ENCODE results near the gene PSMG4.
"Not testable (repeated sequence)": the region's sequence is repeated elsewhere in the genome, so short reads cannot be mapped to it uniquely, and the experiment has no call there.

PSMG4 gene

GRCh38 chr6:3230256-3230882 is 28.4 kb upstream of the PSMG4 start:
- no peak for DNase-seq (ENCODE audit: low read depth in 2 of 3, low spot score in 1 of 3)

- DNase-seq (ENCODE audit: low read depth in 2 of 3, low spot score in 1 of 3), result no peak
Measured at GRCh38 chr6:3230900-3231246, 27.9 kb upstream of the PSMG4 start.

DNA sequence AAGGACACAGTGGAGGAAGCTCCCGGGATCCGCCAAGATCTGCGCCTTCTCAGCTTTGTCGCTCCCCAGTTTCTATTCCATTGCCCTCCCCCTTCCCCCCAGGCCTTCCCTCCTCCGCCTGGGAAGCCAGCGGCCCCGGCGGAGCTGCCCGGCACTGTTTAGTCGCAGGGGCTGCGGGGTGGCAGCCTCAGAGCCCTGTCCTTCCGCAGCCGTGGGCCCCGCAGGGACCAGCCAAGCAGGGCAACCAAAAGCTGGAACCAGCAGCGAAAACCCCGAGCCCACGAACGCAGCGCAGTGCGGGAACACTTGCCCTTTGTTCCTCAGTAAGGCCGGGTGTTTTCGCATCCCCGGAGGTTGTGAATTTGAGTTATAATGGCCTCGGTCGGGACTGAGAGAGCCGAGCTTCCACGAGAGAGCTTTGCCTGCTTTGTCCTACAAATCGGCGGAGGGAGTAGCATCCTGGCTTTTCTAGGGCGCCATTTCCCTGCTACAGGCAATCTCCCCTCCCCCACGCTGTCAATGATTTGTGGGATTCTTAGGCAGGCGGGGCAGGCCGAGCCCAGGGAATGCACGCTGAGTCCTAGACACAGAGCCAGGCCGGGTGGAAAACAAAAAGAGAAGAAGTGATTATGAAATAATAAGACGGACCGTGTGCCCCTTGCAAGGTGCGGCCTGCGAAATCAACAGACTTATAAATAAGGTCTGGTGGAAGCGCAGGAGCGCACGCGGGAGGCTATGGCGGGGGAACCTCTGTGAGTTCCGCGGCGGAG is 27.3 kb upstream of the PSMG4 start:
- DNase-seq (ENCODE audit: low read depth in 2 of 3, low spot score in 1 of 3), result no peak

- DNase-seq (ENCODE audit: low read depth in 2 of 3, low spot score in 1 of 3), result no peak
Measured at GRCh38 chr6:3232017-3232945, 26.5 kb upstream of the PSMG4 start.

DNA sequence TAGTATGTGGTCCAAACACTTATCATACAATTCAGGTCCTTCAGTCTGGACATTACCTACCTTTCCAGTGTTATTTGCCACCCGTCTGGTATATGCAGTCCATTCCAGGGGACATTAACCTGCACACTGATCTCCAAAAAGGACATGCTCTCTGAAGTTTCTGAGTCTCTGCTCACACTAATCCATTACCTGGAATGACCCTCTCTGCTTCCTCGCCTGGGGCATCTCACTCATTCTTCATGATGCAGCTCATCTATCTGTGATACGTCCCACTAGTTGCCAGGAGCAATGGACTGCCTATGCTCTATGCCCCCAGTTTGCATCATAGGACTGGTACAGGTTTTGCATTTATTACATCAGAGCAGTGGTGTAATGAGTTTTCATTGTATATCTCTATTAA is 25.4 kb upstream of the PSMG4 start:
- no peak for DNase-seq (ENCODE audit: low read depth in 2 of 3, low spot score in 1 of 3)

GRCh38 chr6:3233904-3234303 is 24.8 kb upstream of the PSMG4 start:
- DNase-seq (ENCODE audit: low read depth in 2 of 3, low spot score in 1 of 3), result no peak

DNA sequence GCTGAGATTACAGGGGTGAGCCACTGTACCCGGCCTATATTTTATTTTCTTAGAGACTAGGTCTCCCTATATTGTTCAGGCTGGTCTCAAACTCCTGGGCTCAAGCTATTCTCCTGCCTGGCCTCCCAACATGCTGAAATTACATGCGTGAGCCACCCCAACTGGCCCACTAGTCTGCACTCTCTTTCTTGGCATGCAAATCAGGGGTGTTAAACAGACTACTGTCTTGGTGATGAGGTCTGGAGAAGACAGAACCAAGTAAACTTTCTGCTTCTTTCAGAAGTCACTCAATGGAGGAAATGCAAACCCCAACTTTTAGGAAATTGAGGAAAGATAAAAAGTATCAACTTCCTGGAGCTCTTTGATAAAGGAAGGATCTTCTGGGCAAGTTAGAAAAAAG is 23.3 kb upstream of the PSMG4 start:
- no peak for DNase-seq (ENCODE audit: low read depth in 2 of 3, low spot score in 1 of 3)

DNA sequence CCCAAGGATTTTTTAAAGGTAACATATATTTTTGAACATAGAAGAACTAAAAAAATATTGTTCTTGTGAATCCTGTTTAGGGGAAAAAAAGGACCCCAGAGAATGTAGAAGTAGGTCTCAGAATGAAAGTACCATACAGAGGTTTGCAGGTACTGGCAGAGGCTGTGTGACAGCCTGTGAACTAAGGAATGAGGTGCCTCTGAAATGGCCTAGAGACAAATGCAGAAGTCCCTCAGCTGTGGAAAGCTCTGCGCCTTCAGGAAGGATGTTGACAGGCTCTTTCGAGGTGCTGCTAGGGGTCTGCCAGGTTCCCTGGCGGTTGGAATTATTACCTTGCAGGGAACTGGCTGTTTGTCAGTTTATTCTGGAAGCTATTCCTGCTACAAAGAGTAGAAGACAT is 22.7 kb upstream of the PSMG4 start:
- no peak for DNase-seq (ENCODE audit: low read depth in 2 of 3, low spot score in 1 of 3)

- no peak for DNase-seq (ENCODE audit: low read depth in 2 of 3, low spot score in 1 of 3)
Measured at GRCh38 chr6:3237761-3238662, 20.7 kb upstream of the PSMG4 start.

- no peak for DNase-seq (ENCODE audit: low read depth in 2 of 3, low spot score in 1 of 3)
Measured at GRCh38 chr6:3239110-3239830, 19.5 kb upstream of the PSMG4 start.

DNA sequence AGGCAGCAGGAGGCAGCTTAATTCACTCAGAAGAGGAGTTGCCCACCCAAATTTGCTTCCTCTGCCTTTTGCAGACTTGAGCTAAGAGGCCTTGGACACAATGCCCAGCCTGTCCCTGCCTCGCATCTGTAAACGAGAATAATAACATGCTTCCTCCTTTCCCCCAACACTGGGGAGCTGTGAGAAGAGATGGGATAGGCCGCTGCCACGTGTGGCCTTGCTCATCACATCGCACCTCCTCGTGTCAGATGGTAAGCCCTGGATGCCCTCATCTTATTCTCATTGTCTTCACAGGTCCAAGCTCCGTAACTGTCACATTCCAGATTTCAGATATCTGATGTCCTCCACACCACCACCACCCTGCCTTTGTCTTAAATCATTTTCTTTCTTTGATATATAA is 18.2 kb upstream of the PSMG4 start:
- DNase-seq (ENCODE audit: low read depth in 2 of 3, low spot score in 1 of 3), result no peak

DNA sequence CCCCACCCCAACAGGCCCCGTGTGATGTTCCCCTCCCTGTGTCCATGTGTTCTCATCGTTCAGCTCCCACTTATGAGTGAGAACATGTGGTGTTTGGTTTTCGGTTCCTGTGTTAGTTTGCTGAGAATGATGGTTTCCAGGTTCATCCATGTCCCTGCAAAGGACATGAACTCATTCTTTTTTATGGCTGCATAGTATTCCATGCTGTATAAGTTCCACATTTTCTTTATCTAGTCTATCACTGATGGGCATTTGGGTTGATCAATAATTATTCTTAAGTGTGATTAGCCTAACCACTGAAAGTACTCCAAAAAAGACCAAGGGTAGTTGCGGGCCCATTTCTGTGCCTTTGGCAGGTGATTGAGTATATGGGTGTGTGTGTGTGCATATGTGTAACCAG is 17.0 kb upstream of the PSMG4 start:
- not testable (repeated sequence) for DNase-seq (ENCODE audit: low read depth in 2 of 3, low spot score in 1 of 3)

GRCh38 chr6:3242768-3243167 is 16.0 kb upstream of the PSMG4 start:
- no peak for DNase-seq (ENCODE audit: low read depth in 2 of 3, low spot score in 1 of 3)

DNA sequence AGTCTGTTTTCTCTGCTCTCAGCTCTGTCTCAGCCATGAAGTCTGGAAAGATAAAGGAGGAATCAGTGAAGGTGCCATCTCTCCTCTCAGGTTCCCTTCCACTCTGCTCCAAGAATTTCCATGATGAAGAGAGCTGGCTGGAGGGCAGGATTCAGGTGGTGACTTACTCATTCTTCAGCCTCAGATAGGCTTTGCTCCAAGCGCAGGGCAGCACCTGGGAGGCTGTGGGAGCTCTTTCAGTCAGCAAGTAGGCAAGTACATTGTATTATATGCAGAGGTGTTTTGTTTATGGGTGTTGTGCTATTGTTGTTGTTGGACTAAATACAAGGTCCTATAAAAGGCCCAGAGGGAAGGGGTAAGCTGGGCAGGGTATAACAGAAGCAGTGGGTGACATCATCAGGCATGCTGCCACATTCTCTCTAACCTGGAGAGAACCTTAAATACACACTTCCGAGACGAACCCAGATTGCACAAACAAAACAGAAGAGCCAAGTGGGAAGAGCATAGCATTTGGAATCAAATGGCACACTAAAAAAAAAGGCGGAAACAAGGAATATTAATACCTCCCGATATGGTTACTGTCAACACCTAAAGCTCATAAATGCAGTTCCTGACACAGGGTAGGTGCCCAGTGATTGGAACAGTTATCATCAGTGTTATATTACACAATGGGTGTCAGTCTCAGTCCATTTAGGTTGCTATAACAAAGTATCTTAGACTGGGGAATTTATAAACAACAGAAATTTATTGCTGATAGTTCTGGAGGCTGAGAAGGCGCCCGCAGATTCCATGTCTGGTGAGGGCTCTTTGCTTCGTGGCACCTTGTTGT is 14.5 kb upstream of the PSMG4 start:
- DNase-seq (ENCODE audit: low read depth in 2 of 3, low spot score in 1 of 3), result no peak

GRCh38 chr6:3244832-3245161 is 13.9 kb upstream of the PSMG4 start:
- DNase-seq (ENCODE audit: low read depth in 2 of 3, low spot score in 1 of 3), result not testable (repeated sequence)

DNA sequence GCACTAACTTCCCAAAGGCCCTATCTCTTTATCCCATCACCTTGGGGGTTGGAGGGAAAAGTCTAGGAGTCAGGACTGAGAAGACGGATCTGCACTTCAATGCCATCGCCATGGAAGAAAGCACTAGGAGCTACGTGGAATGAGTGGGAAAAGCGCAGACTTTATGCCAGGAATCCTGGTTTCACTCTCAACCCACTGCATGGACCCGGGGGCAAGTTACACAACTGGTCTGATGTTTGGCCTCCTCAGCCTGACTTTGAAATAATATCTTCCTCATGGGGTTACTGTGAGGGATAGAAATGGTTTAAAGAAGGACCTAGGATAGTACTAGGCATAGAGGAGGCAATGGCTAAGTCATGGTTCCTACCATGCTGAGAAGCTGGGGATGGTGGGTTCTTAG is 13.5 kb upstream of the PSMG4 start:
- no peak for DNase-seq (ENCODE audit: low read depth in 2 of 3, low spot score in 1 of 3)

GRCh38 chr6:3247255-3248146 is 11.2 kb upstream of the PSMG4 start:
- no peak for DNase-seq (ENCODE audit: low read depth in 2 of 3, low spot score in 1 of 3)

- DNase-seq (ENCODE audit: low read depth in 2 of 3, low spot score in 1 of 3), result no peak
Measured at GRCh38 chr6:3249821-3250220, 8.9 kb upstream of the PSMG4 start.
